Endothelial cell of umbilical vein (primary cell): ENCODE data around the gene SMARCA1. TPM values are rescaled to one million over a fixed set of nuclear protein-coding genes. Genes with fewer than 3 reads are reported as not detected.
"Not testable (repeated sequence)": the region's sequence is repeated elsewhere in the genome, so short reads cannot be mapped to it uniquely, and the experiment has no call there.

ENCODE experiments used
- BruUV-seq: library from RNA; stranded (reverse); fragments of 400-500 nt; replicated peaks from 2 replicates; lab custom pipeline; 2021; lab: Mats Ljungman, UMichigan
- CTCF ChIA-PET: fragments of 300-600, 350-600 bp; sonication (Branson Sonifier 250); formaldehyde crosslinking; loops from one replicate; lab custom pipeline; 2021; ENCODE audit warnings: antibody characterized with exemption, inconsistent platforms; lab: Charles Lee
- POLR2A ChIA-PET: fragments of 300-600, 350-600 bp; sonication (Branson Sonifier 250); formaldehyde crosslinking; loops from one replicate; lab custom pipeline; 2021; ENCODE audit warnings: antibody characterized with exemption, inconsistent platforms; lab: Charles Lee
- DNase-seq: peaks from one replicate; pipeline ENCODE4 v3.0.0-alpha.2; 2011; ENCODE audit warnings: low read depth, low spot score
- FAIRE-seq: peaks from 2 replicates; lab custom pipeline; 2011; peaks lifted over from hg19 to GRCh38; lab: Jason Lieb, UNC
- H2AFZ ChIP-seq: 2 replicates; pipeline ENCODE4 v1.6.0; 2012; ENCODE audit warnings: low read depth, low read length, control low read depth, inconsistent platforms
- H3K27ac ChIP-seq: 2 replicates; pipeline ENCODE4 v1.5.1; 2011; ENCODE audit warnings: low read depth, mild to moderate bottlenecking, control low read depth, low read length, moderate library complexity; ENCODE audit not compliant: insufficient read depth
- H3K27me3 ChIP-seq, 2 experiments: 2 replicates each; pipeline versions ENCODE4 v1.6.0 to v1.6.1; 2011; ENCODE audit warnings: low read length in 2 of 2, mixed read lengths in 1 of 2; ENCODE audit not compliant: control insufficient read depth in 2 of 2, insufficient read depth in 2 of 2
- H3K36me3 ChIP-seq, 2 experiments: 2 replicates in 1 of 2; 3 replicates in 1 of 2; pipeline ENCODE4 v1.5.1; 2011; ENCODE audit warnings: low read length in 2 of 2, mild to moderate bottlenecking in 1 of 2, moderate library complexity in 1 of 2; ENCODE audit not compliant: control insufficient read depth in 2 of 2, insufficient read depth in 2 of 2; ENCODE audit errors: extremely low read depth in 1 of 2
- H3K4me1 ChIP-seq: 3 replicates; pipeline ENCODE4 v1.5.1; 2011; ENCODE audit warnings: mild to moderate bottlenecking, low read length; ENCODE audit not compliant: control insufficient read depth, insufficient read depth; ENCODE audit errors: extremely low read depth
- H3K4me2 ChIP-seq: 2 replicates; pipeline ENCODE4 v1.6.1; 2011; ENCODE audit warnings: low read length, control low read depth, mixed read lengths; ENCODE audit not compliant: insufficient read depth
- H3K4me3 ChIP-seq, 3 experiments: fragments of 200-600 bp in 1 of 3; sonication (generic), shearing (Covaris generic) in 1 of 3; replicated peaks in 1 of 3; 2 replicates each; pipeline ENCODE4 v1.5.1; 2011 to 2016; ENCODE audit warnings: control low read depth in 3 of 3, low read length in 3 of 3, mild to moderate bottlenecking in 2 of 3, inconsistent platforms in 1 of 3, low read depth in 1 of 3, moderate library complexity in 1 of 3; ENCODE audit not compliant: insufficient read depth in 1 of 3
- H3K79me2 ChIP-seq: 2 replicates; pipeline ENCODE4 v1.6.0; 2012; ENCODE audit warnings: low read length, inconsistent platforms; ENCODE audit not compliant: control insufficient read depth, insufficient read depth
- H3K9ac ChIP-seq: replicated peaks from 2 replicates; pipeline ENCODE3; 2011; ENCODE audit warnings: low read length, control low read depth; ENCODE audit not compliant: insufficient read depth; ENCODE audit errors: extremely low read depth
- H3K9me1 ChIP-seq: replicated peaks from 3 replicates; pipeline ENCODE4 v1.6.0; 2011; ENCODE audit warnings: mild to moderate bottlenecking, low read length; ENCODE audit not compliant: control insufficient read depth, insufficient read depth; ENCODE audit errors: extremely low read depth
- H3K9me3 ChIP-seq: replicated peaks from 2 replicates; pipeline ENCODE4 v1.5.1; 2012; ENCODE audit warnings: low read length, inconsistent platforms; ENCODE audit not compliant: control insufficient read depth, insufficient read depth
- H4K20me1 ChIP-seq: replicated peaks from 2 replicates; pipeline ENCODE3; 2011; ENCODE audit warnings: mild to moderate bottlenecking, low read length; ENCODE audit not compliant: control insufficient read depth, insufficient read depth; ENCODE audit errors: extremely low read depth
- EZH2 ChIP-seq: IDR thresholded peaks from 2 replicates; pipeline ENCODE4 v1.6.1; 2012; ENCODE audit warnings: borderline replicate concordance, low read depth, mild to moderate bottlenecking, moderate library complexity, low read length, inconsistent platforms; ENCODE audit not compliant: severe bottlenecking
- GATA2 ChIP-seq: IDR thresholded peaks from 2 replicates; pipeline ENCODE4 v1.7.0; 2011; ENCODE audit warnings: low read depth, mild to moderate bottlenecking, moderate library complexity, mixed read lengths, low read length; ENCODE audit not compliant: insufficient read length, insufficient read depth
- JUN ChIP-seq: IDR thresholded peaks from 2 replicates; pipeline ENCODE4 v1.6.1; 2011; ENCODE audit warnings: borderline replicate concordance, low read depth; ENCODE audit not compliant: insufficient read length, insufficient read depth
- MAX ChIP-seq: IDR thresholded peaks from 2 replicates; pipeline ENCODE4 v1.6.1; 2011; ENCODE audit not compliant: insufficient read depth, insufficient read length
- dilution Hi-C: fragments of 300-500 bp; cut with MboI; formaldehyde crosslinking; loops from one replicate; pipeline ENCODE4 v1.15.0; 2019; ENCODE audit warnings: low sequenced_read_pairs; ENCODE audit not compliant: extremely low pct_ligation_motif_present
- intact Hi-C: fragments of 100-400 bp; cut with micrococcal nuclease; formaldehyde crosslinking; loops from one replicate; pipeline ENCODE4 v1.10.0; 2022
- polyA plus RNA-seq, 4 experiments: library from polyadenylated mRNA; depleted of rRNA in 3 of 4; stranded (reverse) in 3 of 4; unstranded in 1 of 4; fragments of >200 nt; gene quantifications; 2 replicates each; pipeline versions ENCODE4 v1.2.1 to v1.2.3, GENCODE V29; 2011 to 2012; ENCODE audit warnings: missing spikeins in 1 of 4
- total RNA-seq: library from RNA; stranded (reverse); gene quantifications from 2 replicates; pipeline ENCODE4 v1.2.3, GENCODE V29; 2021

Gene SMARCA1
- total and polyA plus RNA-seq, 2 donors (not counting 3 experiments of a cell fraction or from before 2014, with no cell fraction given), result 8.3 to 29.7 TPM

DNA sequence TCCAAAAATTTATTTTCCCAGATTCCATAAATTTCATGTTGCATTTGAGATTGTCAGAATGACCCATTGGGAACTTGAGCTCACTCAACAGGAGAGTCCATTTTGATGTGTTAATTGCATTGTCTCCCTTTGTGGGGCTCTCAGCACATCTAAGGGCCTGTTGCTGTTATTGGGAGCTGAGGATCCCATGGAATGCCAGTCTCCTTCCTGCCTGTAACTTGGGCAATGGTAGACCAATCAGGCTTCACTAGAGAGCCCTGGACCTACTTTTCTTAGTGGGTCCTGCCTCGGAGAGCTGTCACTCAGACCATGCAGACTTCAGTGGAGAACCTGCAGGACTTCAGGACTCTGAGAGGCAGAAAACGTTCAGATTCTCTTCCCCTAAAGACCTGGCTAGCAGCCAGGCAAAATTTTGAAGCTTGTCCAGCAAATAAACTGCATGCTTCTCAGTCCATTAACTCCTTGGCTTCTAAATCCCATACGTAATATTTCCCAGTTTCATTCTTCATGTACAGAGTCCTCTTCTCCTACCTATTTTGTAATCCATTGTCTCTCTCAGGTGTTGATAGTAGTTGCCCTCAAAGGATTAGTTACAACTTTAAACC, 41.9 kb upstream of the SMARCA1 start:
- dilution Hi-C loops, result no loop called here
- intact Hi-C loops, result no loop called here
- TF ChIP-seq GATA2, result no peak
- TF ChIP-seq JUN, result no peak
- TF ChIP-seq EZH2, result no peak
- TF ChIP-seq MAX, result no peak
- Histone ChIP-seq H3K27ac (no peak overlapping the region), H3K36me3 (no peaks in the 10 kb centered on the region), H3K79me2 (no peaks in the 10 kb centered on the region), H3K4me1 (no peaks in the 10 kb centered on the region), H4K20me1 (no peaks in the 10 kb centered on the region), H3K9ac (no peak overlapping the region), H3K4me2 (no peak overlapping the region), H2AFZ (no peak overlapping the region), H3K27me3 (no peaks in the 10 kb centered on the region), H3K4me3 (no peak overlapping the region), H3K9me1 (no peaks in the 10 kb centered on the region), H3K9me3 (no peaks in the 10 kb centered on the region)
- DNase-seq (no peak), FAIRE-seq (peak; percentile 35)
- ChIA-PET POLR2A (no interaction called here), CTCF (no interaction called here)
- no TSS peak for BruUV-seq

GRCh38 chrX:129564345-129564744, 41.1 kb upstream of the SMARCA1 start:
- not testable (repeated sequence) for H3K79me2 ChIP-seq, DNase-seq

More at GRCh38 chrX:129564345-129564744, 41.1 kb upstream of the SMARCA1 start:
- H3K9me3 ChIP-seq, dilution Hi-C loops, H3K36me3 ChIP-seq, H3K4me2 ChIP-seq, CTCF ChIA-PET, BruUV-seq, H3K27me3 ChIP-seq, intact Hi-C loops, H4K20me1 ChIP-seq, POLR2A ChIA-PET, H3K4me3 ChIP-seq, FAIRE-seq, H2AFZ ChIP-seq, H3K9me1 ChIP-seq, H3K9ac ChIP-seq, H3K27ac ChIP-seq, H3K4me1 ChIP-seq: not testable (repeated sequence)
